GM18511 (cell line): Measurements from ENCODE around the gene SMCO2.
A peak's percentile ranks its signal among the peaks of the same experiment; 100 is the strongest.
"Not testable (repeated sequence)": the region's sequence is repeated elsewhere in the genome, so short reads cannot be mapped to it uniquely, and the experiment has no call there.

Experiments
- ATAC-seq: cut with Tn5 transposase; IDR thresholded peaks from one replicate; pipeline ENCODE4 v1.9.1; 2021; ENCODE audit warnings: mild to moderate bottlenecking, moderate library complexity; ENCODE audit not compliant: unreplicated experiment

SMCO2 gene

DNA sequence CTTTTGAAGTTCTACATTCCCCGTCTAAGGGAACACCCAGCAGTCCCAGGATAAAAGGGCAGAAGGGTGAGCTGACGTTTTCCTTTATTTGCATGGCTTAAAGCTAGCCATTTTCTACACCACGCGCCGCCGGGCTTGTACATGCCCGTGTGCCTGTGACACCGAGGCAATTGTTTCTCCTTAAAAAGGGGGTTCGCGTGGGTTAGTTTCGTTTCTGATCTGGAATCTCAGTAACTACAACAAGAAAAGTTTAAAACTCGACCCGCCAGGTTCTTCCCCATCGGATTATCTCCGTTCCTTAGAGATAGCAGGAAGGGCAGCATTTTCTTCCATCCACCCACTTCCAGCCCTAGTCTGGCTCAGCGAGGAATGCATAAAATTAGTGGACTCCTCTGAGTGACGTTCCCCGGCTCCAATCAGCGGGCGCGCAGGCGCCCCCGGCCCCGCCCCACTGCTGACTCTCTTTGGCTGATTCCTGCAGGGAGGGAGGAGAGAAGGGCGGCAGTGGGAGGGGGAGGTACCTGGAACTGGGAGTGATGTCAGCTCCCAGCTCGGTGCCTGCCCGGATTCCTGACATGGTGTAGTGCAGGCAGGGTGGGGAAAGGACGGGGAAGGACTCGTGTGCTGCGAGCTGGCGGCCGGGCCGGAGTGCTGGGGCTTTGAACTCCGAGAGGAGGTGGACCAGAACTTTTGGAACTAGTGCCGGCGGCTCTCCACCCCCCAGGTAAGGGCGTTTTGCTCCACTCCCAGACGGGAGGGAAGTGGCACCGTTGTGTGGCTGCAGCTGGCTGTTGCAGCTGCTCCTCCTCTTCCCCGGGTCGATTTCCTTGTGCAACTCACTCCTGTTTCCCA is 77.3 kb downstream of the SMCO2 start, which contains the start of gene PPFIBP1:
TSS of gene PPFIBP1 (plus strand) at position 565 of the 852 bp plus-strand sequence. CDS start 109,191 bp downstream, outside the sequence.
- peak; percentile 92 for ATAC-seq

DNA sequence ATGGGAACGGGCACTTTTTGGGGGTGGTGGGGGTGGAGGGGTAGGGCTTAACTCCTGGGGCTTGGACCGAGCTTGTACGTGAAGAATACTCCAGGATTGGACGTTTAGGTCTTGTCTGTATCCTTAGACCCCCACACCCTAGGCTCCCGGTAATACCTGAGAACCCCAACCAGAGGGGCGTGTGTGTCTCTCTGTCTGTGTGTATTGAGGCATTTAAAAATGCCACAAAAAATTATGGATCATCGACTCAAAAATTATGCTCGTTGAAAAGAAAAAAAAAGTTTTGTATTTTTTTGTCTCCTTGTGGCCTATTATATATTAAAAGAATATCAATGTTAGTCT is 77.9 kb downstream of the SMCO2 start:
- ATAC-seq: peak; percentile 16

DNA sequence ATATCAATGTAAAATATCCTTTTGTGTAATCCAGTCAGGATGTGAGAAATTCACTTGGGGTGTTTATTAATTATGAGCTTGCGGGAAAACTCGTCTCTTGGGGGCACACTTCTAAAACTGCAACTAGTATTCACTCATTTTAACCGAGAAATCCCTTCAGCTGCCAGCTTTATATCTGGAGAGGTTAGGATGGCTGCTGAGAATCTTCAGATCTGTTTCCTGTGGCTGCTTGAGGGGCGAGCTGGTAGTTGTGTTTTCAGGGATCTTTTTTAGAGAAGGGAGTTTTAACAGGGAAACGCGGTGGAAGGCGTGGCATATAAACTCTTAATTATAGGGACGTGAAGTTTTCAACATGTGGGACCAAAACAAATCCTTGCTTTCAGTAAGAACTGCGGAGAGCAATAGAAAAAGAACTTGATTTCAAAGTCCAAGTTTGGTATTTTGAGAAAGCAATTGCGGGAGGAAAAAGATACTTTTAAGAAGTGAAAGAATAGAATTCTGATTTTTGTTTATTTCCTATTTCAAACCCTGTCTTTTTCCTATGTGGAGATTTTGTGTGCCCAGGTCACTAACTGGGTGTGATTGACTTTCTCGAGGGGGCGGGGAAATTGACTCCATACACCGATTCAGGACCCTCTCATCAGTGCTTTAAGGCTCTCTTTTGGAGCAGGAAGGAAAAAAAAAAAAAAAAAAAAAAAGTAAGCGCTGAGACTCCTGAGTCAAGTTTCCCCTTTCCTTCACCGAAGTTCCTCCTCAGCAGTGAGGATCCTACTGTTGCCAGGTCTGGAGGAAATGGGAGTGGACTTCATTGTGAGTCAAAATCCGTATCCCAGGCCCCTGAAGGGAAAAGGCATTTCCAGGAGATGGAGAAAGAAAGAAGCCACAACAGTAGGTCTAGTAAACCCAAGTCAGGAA is 78.6 kb downstream of the SMCO2 start:
- no peak for ATAC-seq

DNA sequence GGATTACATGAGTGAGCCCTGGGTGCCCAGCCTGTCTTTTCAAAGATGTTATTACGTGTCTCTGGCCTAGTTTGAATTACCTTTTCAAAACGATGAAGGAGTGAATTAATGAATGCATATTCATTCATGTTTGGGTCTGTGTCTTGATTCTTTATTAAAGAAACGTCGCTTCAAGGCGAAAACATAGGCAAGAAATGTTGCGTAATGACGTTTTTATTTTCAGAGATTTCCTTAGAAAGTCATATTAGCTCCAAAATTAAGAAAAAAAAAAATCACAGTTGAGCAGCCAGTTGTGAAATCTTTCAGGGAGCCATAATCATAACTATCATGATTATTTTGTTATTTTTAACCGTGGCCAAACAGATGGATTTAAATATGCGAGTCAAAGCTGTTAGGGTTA is 81.0 kb downstream of the SMCO2 start:
- ATAC-seq: no peak

DNA sequence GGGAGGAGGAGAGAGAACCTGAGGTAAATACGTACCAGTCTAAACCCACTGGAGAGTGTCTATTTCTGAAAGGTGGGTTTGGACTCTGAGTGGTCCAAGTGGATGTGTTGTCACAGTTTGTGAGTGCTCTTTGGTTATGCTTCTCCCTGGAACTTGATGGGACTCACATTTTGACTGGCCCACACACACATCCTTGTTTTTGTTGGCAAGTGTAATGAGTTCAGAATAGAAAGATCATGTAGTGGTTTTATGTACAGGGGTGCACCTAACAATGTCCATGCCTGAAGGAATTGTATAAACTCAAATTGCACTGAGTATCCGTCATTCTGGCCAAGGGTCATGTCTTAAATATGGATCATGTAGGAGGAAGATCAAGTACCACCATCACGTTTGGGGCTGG is 82.3 kb downstream of the SMCO2 start:
- no peak for ATAC-seq

DNA sequence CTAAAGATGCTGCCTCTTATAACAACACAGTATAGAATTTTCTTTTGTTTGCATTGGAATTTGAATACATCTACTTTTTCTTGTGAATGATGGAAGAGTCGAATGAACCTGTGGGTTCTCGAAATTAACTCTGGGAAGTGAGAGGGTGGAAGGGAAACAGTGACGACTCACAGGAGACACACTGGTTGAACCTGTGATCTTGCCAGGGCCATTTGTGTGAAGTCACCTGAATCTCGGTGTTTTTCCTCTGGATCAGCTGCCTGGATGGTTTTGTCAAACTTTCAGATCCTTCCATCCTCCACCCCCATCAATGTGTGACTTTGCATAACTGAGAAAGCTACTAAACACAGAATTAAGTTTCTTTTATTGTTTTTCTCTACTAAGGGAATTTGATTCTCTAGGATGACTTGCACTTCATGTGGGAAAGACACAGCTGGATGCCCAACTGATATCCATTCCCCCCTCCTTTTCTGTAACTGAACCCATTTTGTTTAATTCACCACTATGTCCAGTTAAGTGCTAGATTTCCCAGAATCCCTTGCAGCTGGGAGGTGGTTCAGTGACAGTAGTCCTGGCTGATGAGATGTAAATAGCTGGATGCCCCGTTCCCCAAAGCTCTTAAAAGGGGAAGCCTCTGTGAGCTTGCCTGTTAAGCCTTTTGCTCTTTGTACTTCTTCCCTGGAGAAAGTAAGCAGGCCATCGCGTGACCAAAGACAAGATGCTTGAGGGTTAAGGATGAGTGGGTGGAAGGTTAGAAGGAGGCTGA is 83.8 kb downstream of the SMCO2 start:
- no peak for ATAC-seq

DNA sequence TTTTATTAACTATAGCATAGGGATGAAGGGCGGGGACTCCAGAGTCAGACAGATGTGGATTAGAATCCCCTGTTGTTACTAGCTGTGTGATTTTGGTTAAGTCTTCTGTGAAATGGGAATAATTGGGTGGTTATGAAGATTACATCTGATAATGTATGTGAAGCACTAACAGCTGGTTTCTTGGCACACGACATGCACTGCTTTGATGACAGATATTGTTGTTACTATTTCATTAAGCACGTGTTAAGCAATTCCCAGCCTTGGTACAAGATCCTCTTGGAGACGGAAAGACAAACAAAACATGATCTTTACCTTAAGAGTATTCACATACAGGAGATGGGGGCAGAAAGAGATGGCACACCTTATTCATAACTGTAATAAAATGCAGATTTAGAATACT is 85.4 kb downstream of the SMCO2 start:
- ATAC-seq: no peak

DNA sequence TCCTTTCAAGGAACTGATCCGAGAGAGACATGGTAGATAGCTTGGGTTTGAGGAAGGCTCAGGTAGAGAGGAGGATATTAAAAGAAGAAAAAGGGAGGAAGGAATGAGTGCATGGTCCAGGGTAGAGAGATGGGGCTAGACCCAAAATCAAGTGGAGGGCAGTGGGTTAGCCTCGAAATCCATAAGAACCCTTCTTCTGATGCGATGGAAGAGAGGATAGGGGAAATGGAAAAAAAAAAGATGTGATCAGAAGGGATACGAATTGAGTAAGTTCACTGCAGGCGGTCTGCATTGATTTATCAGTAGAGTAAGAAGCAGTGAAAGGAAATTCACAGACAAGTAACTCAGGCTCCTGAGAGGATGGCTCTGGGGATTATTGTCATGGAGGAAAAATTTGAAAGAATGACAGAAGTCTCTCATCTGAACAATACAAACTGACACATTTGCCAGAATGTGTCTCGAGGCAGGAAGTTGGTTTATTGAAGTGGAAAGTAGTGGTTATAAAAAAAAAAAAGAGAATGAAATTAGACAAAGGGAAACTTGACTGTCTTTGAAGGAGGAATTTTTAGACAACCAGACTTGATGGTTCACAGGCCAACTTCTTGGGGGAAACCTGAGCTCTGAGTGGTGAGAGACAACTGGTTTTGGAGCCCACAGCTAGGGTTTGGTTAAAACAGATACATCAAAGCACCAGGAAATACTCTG is 87.7 kb downstream of the SMCO2 start:
- peak; percentile 63 for ATAC-seq

DNA sequence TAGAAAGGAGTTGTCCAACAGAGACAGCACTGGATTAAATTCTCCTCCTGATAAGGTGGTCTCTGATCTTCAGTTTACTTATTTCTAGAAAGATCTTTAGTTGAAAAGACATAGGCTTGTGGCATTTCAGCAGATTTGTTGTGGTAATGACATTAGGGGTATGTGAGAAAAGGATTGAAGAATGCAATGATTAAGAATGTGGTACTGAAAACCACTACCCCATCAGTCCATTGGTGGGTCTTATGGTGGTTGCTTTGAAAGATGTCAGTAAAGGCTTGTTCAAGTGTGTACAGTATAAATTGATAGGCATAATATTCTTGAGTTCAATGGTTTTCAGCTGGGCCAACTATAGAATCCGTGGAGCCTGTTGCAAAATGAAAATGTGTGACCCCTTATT is 88.2 kb downstream of the SMCO2 start:
- ATAC-seq: peak; percentile 23

DNA sequence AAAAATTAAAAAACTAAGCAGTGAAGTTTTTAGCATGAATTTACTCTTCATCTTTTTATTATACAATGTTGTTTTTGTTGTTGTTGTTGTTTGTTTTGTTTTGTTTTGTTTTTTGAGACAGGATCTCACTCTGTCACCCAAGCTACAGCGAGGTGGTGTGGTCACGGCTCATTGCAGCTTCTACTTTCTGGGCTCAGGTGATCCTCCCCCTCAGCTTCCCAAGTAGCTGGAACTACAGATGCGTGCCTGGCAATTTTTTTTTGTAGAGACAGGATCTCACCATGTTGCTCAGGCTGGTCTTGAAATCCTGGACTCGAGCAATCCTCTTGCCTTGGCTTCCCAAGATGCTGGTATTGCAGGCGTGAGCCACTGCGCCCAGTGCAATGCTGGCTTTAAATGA is 88.8 kb downstream of the SMCO2 start:
- no peak for ATAC-seq

DNA sequence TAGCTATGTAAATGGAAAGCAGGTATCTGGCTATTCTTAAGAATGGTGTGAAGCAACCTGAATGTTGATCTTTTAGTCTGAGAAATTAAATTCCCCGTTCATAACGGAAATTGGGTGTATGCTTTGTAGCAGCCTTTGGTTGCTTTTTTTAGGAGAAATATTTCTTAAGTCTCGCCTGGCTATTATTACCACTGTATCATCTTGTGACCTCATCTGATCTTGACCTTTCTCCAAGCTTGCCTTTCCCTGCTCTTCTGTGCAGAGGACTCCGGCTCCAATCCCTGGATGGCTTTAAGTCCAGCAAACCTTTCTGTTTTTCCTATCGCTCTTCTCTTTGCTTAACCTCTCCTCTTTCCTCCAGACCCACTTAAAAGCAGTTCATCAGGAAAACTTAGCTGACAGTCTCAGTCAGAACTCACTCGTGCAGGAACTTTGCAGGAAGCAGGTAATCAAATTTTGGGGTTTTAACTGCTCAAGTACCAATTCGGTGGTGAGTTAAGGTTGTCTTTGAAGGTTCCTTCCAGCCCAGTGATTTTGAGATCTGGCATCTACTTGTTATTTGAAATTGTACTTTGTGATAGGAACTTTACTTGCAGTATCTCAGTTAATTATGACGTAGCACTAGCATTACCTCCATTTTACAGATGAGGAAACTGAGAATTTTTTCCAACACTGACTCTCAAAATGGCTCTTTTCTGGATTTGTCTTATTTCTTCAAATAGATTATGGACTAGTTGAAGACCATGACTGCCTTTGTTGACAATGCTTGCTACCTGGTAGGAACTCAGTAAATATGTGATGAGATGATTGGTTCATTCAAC is 91.5 kb downstream of the SMCO2 start:
- ATAC-seq: no peak

DNA sequence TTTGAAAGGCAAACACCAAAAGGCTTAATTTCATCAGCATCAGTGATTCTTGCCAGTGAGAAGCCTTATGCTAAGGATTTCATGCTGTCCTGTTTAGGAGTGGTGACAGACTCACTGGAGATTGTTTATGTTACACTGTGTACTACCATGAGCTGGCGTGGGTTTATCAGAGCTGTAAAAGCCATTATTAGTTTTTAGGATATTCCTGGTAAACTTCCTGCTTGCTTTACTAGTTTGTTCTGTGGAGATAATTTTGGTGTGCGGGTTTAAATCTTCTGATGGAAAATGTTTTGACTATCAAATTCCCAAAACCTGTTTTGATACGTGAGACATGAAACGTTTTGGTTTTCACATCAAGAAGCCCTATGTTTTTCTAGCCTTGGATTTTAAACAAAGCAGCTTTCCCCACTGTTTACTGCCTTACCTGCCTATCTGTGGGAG is 92.7 kb downstream of the SMCO2 start:
- ATAC-seq: no peak

DNA sequence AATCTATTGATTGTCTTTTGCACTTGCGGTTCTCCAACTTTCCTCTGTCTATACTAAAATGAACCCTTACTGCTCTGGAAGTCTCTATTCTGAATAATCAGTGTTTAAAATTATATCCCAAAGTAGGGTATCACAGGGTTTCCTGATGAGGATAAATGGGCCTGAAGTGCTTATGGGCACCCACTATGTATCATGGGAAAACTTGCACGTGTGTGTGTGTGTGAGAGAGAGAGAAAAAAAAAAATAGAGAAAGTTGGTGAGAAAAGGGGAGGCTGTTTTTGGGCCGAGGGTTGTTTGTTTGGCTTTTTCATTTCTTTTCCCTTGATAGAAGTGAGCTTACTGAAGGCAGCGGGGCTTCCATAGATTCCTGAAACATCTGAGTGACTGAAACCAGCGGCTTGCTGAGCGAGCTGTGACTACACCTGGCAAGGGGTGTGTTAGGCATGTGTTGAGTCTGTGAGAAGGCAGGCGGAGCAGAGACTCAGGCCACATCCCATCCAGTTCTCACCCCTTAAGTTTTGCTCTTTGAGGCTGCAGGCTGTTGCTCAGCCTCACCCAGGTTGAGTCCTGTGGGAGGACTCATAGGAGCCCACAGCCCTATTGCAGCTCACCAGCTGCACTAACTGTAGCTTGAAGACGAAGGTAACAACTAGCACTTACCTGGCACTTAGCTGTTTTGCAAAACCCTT is 94.6 kb downstream of the SMCO2 start:
- no peak for ATAC-seq

DNA sequence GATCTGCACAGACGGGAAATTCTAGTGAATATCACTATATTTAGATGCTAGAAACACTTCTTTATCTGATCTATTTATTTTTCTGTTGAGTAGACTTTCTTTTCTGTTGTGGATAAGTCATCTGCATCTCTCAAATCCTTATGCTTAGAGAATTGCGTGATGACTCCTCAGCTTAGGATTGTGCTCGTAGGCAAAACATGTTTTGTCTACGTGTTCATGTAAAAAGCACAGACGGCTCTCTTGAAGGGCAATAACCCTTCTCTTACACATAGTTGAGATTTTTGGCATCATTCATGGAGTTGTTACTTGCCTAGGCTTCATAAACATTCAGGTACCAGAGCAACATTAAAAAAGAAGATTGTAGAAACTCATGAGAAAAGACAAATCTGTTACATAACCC is 96.1 kb downstream of the SMCO2 start:
- no peak for ATAC-seq

DNA sequence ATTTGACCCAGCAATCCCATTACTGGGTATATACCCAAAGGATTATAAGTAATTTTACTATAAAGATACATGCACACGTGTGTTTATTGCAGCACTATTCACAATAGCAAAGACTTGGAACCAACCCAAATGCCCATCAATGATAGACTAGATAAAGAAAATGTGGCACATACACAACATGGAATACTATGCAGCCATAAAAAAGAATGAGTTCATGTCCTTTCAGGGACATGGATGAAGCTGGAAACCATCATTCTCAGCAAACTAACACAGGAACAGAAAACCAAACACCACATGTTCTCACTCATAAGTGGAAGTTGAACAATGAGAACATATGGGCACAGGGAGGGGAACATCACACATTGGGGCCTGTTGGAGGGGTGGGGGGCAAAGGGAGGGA is 98.3 kb downstream of the SMCO2 start:
- ATAC-seq: not testable (repeated sequence)

DNA sequence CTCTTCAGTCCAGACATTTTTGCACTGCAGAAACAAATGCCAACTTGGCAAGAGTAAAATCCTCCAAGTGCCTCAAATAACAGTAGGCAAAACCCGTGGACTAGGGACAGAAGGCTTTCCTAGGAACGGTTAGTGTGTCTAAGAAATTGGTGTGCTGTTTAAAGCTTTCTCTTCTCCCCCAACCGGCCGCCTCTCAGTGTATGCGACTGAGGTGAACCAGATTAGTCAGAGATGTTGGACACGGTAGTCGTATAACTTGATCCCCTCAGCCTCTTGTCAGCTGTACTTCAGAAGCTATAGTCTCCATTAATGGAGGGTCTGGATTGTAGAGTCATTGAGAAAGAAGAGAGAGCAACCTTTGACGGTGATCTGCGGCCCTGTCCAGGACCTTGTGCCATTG is 99.1 kb downstream of the SMCO2 start:
- ATAC-seq: no peak

DNA sequence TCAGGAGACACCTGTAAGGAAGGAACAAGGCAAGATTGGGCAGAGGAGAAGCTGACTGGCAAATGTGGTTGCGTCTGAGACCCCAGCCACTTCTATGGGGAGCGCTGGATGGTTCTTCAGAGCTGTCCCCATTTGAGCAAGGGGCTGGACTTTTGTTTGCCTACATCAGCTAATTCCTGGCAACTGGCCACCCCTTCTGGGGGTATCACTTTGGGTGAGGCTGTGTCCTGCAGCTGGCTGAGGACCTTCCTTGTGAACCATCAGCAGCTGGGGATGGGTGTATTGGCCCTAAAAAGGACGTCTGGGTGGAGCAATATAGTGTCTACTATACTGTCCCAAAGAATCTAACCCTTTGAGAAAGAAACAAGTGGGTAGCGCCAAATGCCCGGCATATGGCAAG is 101.1 kb downstream of the SMCO2 start:
- no peak for ATAC-seq

DNA sequence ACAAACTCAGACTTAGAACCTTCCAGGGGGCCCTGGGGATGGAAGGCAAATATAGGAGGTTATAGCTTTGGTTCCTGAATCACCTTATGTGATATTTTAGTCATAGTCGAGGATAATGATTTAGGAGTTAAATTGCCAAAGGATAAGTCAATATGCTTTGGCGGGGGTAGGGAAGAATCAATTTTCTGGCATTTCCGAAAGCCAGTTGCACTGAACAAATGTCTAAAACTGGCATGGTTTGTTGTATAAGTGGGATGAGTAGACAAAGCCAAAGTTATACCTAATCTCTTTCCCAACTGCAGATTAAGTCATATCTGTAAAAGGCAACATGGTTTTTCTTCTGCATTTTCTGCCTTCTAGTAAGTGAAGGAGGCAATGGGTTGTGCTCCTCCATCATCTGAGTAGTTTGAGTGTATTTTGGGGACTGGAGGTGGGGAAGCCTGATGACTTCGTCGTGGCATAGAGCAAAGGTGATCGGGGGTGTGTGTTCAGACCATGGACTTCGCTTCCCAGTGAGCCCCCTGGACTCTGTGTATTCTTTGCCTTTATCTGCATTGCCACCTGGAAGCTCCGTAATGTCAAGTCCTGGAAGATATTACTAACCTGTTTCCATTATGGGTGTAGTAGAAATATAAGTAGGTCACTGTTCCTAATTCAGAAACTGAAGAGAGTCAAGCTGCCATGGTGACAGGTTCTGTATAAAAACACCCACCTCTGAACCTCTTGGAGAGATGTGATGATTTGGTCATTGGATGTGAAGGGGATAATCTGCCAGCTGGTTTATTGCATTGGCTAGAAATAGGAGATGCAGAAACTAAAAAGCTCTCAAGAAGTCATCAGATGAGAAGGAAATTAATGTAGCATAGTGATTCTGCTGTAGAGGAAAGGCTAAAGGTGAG is 102.0 kb downstream of the SMCO2 start:
- no peak for ATAC-seq
